ENCODE data around the gene MMP7.

MMP7 gene

DNA sequence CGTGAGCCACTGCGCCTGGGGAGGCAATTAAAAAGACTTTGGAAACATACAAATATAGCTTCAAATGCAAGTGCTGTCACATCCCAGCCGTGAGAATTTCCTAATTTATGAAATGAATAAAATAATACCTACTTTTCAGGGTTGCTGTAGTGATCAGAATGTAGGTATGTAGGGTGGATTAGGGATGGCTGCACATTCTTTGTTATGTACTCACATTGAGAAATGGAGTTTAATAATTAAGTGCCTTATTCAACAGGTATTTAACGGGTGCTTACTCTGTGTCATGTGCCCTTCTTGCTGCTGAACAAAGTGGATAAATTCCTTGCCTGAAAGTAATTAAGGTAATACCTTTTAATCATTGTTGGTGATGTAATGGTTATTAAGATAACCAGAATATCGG is 37.0 kb downstream of the MMP7 start:
- no peak for DNase-seq

DNA sequence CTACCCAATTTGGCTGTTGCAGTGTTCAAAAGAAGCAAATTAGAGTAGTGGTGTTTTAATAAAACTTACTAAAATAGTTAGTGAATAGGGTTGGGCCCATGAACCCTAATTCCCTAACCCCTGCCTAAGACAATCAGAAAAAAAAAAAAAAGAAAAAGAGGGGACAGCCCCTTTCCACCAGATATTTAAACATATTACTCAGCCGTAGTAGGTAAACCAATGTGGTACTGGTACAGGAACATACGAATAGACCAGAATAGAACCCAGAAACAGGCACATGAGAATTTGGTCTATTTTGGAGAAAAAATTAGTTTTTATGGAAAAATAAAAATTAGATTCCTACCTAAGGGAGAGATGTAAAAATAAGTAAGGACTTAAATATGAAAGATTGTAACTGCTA is 38.6 kb downstream of the MMP7 start:
- no peak for DNase-seq

DNA sequence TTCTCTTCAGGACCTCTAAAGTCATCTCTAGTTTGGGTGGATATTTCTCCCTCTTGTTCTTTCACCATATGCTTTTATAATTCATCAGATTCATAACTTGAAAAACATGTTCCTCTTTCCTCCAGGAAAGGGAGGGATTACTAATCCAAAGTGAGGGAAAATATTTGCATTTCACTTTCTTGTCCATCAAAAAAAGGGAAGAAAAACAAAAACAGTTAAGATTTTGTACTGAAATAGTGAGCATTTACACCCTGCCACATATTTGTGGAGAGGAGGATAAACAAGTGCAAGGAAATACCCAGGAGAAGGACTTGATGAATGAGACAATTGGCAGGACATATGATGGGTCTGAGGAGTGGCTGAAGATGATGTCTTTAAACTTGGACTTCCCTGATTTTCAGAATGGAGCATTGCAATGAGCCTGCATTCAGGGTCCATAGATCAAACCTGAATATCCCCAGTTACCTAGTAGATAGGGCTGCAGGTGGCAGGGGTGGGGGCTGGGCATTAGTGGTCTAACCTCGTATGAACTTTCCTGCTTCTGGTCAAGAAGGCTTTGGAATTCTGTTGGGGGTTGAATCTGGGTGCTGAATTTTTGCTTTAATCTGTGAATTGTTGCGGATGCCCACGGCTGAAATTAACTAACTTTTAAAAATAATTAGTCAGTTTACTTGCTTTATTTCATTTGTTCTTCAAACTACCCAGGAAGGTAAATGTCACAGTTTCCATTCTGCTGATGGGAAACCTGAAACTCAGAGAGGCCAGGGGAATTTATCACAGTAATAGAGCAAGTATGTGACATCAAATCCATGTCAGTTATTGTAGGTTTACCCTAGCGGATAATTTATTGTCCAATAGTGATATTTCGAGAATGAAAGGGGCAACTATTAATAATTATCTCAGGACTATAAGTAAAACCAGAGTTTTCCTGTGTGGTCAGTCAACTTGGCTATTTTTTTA is 41.1 kb downstream of the MMP7 start:
- no peak for DNase-seq

DNA sequence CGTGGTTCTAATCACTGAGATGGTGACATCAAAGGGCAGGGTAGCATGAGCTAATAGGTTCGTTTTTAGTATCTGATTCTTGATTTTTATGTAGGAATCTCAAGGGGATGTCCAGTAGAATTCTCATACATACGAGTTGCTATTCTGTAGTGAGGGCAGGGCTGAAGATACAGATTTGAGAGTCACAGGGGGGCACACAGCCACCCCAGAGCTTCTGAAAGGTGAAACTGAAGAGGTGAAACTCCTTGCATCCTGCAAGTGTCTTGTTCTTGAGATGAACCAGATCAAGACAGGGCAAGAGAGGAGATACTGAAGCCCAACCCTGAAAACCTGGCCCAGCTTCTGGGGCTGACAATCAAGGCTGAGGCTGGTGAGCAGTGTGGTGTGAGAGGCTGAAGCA is 42.3 kb downstream of the MMP7 start:
- no peak for DNase-seq

DNA sequence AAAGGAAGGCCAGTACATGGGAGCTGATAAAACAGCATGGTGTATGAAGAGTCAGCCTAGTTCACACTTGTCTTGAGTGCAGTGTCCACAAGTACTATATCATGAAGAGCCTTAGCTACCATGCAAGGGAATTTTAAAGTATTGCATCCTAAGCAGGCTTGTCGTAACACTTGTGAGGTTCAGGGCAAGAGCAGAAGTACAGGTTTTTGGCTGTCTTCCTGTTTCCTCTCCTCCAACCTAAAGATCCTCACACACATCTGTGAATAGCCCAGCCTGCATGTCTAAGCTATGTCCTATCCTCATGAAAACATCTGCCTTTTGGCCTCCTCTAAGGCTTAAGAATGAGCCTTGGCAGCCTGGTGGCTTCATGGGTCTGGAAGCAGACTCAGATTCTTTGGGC is 43.3 kb downstream of the MMP7 start:
- no peak for DNase-seq

DNA sequence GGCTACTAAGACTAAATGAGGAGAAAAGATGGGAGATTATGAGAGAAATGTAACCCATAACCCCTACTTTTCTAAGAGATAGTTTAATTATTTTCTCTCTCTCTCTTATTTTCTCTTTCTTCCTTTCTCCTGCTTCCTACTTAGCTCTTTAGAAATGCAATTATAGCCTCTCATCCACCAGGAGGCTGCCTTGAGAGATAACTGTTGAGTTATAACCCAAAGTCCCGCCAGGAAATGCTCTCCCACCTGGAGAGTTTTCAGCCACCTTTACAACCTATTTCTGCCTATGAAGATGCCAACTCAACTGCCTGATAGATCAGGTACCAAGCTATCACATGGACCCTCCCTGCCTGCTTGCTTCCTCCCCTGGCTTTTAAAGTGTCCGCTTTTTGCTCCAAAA is 44.0 kb downstream of the MMP7 start:
- no peak for DNase-seq

DNA sequence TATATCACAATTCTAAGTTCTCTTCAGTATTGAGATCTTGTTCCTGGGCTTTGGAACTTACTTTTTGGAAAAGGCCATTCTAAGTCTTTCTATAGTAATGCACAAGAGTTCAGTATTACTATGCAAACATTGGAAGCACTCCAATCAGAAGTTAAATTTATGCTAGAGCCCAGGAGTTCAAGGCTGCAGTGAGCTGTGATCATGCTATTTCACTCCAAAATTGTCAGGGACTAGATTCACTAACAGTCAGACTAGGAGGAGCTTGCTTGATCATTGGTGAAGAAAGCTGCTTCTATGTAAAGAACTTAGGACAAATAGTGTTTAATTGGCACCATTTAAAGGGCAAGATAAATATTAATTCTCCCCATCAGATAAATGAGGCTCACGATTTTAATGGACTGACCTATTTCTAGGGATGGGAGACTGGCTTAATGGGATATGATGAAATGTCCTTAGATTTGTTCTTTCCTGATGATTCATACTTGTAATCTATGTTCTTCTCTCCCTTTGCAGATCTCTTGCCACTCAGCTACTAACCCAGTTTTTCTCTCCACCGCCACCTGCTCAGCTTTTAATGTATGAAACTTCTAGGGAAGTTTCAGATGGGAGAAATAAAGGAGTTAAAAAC is 45.3 kb downstream of the MMP7 start:
- DNase-seq: no peak

DNA sequence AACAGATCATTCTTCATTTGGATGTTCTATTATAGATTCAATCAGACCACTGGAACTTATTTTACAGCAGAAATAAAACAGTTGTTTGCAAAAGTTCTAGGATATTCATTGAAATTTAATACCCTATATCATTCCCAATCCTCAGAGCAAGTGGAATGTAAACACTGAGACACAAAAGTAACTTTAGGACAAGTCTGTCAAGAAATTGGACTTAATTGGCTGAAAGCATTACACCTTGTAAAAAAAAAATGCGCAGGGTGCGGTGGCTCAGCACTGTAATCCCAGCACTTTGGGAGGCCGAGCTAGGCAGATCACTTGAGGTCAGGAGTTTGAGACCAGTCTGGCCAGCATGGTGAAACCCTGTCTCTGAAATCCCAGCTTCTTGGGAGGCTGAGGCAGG is 48.1 kb downstream of the MMP7 start:
- no peak for DNase-seq

DNA sequence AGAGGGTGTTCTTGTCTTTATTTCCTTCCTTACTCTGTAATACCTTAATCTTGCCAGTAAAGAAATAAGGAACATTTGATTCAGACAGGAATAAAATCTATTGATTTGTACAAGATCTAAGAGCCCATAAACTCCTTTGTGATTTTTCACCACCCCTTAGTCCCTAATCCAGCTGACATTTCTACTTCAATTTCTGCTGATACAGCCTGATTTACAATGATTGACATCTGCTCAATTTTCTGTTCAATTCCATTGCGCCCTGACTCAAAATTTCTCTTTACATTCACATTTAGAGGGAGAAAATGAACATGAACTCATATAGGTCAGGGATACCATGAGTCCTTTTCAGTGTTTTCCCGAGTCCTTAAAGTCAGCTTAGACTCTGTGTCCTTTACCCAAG is 50.8 kb downstream of the MMP7 start:
- DNase-seq: no peak

DNA sequence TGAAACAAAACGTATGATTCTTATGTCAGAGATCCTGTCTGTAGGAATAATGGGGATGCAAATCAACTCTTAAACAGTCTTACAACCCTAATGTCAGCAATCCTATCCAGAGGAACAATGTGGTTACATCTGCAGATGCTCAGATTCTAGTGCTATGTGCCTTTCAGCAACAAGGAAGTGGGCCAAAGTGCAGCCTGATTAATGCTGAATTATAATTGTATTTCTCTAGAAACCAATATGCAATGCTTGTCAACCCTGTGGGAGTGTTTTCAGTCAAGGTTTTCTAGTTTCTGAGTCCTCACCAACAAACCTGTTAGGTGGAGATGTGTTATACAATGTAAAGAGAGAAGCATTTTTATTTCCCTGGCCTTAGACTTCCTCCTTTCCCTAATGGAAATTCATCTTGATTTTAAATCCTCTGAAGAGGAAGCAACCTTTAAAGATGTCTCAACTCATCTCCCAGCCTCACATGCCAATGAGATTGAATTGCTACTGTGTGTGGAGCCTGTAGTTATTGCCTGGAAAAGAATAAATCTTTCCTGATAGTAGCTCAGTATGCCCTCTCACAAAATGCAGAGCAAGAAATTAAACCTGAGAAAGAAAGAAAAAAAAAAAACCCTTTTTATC is 51.8 kb downstream of the MMP7 start:
- no peak for DNase-seq

DNA sequence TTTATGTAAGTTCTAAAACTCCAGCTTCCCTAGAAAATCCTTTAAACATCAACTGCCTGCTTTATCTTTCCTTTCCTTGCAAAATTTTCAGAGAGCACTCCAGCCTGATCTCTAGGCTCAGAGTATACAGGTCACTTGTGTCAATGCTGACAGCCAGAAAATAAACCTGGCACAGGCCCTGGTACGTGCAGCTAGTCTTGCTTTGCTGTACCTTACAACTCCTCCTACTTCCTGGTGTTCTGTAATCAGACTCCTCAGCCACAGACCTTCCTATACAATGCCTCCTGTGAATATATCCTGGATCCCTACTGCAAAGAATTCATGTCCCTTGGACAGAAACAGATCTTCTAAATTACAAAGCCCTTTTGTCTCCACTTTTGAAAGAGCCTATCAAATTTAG is 53.7 kb downstream of the MMP7 start:
- peak; percentile 84 for DNase-seq

DNA sequence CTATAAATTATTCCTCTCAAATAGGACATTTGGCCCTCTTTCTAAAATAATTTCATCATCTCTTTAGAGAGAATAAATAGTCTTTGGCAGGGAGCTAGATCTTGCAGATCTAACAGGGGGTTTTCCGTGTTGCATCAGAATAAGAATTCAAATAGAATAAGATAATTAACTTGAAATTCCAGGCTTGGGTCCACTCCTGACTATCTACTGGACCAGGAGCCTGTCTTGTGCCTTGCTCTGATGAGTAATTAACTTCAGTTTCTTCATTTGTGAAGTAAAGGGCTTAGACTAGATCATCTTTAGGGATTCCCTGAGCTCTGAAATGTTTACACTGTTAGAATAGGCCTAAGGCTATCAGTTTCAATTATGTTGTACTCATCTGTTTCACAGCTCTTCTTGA is 54.5 kb downstream of the MMP7 start:
- DNase-seq: peak; percentile 21

DNA sequence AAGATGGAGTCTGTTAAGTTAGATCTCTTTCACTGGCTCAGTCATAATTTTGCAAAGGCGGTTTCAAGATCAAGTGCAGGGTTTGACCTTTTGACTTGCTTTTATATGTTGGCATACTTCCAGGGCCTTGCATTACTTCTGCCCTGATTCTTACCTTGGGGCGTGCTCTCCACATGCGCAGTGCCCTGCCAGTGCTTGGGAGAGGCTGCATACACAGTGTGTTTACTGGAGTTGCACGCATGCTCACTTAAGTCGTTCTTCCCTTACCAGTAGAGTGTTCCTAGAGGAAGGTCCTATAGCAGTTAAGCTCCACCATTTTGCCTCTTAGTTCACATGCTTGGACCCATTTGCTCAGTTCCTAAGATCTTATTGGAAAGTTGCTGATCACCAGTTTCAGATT is 57.0 kb downstream of the MMP7 start:
- peak; percentile 34 for DNase-seq

DNA sequence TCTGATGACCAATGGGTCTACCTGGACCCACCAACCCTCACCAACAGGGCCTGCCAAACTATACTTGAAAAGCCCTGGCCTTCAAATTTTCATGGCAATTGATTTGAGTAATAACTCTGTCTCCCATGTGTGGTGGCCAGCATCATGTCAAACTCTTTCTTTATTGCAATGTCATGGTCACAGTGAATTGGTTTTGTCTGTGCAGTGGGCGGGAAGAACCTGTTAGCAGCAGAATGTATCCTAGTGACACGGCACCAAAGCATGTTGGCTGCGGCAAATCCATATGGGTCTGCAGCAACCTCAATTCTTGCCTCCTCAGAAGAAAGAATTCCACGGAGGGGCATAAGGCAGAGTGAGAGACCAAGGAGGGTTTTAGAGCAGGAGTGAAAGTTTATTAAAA is 58.4 kb downstream of the MMP7 start:
- no peak for DNase-seq

DNA sequence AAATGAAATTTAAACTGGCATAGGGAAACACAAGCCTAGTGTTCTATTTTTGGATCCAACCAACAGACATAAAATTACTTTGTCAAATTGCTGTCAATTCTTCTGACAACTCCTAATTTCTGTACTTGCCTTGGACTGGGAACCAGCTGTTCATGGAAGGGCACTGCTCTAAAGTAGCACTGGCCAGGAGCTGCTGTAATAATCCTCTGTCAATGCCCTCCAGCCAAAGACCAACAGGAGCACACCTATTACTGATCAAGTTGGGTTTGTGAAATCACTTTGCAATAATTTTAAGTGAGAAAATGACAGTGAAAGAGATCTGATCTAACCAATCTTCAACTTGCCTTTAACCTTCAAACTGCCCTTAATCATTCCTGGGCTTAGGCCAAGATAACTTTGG is 59.1 kb downstream of the MMP7 start:
- peak; percentile 36 for DNase-seq

Data from NCI-H69 (cell line).